GM18870 (cell line): ENCODE results near the gene SPTAN1.
"Not testable (repeated sequence)": the region's sequence is repeated elsewhere in the genome, so short reads cannot be mapped to it uniquely, and the experiment has no call there.

Experiments used
- ATAC-seq: cut with Tn5 transposase; IDR thresholded peaks from one replicate; pipeline ENCODE4 v1.9.1; 2021; ENCODE audit warnings: moderate library complexity; ENCODE audit not compliant: unreplicated experiment

The SPTAN1 gene

DNA sequence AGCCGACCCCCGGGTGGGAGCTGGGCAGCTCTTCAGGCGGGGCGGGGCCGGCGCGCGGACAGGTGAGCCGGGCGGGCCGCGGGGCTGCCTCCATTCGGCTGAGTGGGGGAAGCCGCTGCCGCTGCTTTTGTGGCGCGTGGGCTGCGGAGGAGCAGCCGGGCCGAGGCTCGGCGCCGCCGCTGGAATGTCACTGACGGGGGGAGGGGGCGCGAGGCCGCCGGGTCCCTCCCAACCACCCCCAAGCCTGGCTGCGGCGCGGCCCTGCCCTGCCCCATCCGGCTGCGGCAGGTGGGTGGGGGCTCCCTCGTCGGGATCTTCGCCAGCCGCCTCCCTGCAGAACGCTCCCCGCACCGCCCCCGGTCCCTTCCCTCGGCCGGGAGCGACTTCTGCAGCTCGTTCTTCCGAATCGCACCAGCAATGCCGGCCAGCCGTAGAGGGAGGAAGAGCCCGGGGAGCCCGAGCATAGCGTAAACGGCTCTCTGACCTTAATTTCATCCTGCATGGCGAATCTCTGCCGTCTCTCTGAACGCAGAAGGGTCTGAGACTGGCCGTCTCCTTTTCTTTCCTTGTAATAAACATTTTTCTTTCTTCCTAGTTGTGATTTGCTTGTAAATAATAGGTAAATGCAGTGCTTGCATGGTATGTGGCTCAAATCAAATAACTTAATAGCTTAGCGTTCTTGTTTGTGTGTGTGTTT lies 505 bp downstream of the SPTAN1 start:
- ATAC-seq, result peak; percentile 29

DNA sequence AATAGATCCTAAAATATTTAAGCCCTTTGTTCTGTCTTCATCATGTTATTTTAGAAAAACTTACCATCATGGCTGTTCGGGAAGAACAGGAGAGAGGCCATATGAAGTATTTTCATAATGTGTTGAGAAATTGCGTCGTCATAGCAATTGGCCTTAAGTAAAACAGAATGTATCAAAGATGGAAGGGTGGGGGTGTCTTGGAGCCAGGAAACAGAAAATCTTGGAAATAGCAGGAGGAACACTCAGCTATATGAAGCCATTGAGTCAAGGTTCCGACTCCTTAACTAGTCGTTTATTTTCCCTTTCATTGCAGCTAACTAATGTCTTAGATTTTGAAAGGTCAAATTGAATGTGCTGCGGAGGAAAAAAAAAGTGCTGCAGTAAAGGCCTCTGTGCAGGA lies 1.3 kb downstream of the SPTAN1 start:
- no peak for ATAC-seq

DNA sequence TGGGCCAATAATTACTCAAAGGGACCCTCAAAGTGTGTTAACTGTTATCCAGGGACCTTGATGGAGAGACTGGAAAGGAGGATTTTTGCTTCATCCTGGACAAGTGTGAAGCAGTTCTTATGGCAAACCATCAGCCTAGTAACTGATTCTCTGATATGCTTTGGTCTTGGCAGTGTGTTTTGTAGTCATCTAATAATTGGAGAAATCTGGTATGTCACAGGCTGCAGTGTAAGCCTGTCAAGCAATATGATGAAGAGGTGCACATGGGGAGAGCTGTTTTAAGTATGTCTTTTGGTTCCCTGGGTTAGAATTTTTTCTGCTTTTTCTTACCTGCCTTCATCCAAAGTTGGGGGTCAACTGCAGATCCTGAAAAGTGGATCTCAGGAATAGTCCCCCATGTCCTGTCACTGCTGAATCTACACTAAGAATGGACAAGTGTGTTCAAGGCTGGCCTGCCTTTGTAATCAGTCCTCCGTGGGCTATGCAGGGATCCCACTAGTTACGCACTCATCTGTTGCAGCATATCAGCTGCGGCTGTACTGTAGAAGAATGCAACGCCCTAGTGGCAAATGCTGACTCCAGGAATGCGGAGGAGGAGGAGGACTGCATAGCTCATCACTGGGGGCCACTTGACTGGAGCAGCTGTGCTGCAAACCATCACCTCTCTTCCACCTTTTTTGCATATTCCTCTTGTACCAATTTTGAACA lies 1.9 kb downstream of the SPTAN1 start:
- ATAC-seq, result no peak

- no peak for ATAC-seq
Observed at GRCh38 chr9:128555180-128555721, 2.9 kb downstream of the SPTAN1 start.

- ATAC-seq, result no peak
Observed at GRCh38 chr9:128556276-128556675, 3.9 kb downstream of the SPTAN1 start.

GRCh38 chr9:128556926-128557634 lies 4.7 kb downstream of the SPTAN1 start:
- ATAC-seq, result no peak

DNA sequence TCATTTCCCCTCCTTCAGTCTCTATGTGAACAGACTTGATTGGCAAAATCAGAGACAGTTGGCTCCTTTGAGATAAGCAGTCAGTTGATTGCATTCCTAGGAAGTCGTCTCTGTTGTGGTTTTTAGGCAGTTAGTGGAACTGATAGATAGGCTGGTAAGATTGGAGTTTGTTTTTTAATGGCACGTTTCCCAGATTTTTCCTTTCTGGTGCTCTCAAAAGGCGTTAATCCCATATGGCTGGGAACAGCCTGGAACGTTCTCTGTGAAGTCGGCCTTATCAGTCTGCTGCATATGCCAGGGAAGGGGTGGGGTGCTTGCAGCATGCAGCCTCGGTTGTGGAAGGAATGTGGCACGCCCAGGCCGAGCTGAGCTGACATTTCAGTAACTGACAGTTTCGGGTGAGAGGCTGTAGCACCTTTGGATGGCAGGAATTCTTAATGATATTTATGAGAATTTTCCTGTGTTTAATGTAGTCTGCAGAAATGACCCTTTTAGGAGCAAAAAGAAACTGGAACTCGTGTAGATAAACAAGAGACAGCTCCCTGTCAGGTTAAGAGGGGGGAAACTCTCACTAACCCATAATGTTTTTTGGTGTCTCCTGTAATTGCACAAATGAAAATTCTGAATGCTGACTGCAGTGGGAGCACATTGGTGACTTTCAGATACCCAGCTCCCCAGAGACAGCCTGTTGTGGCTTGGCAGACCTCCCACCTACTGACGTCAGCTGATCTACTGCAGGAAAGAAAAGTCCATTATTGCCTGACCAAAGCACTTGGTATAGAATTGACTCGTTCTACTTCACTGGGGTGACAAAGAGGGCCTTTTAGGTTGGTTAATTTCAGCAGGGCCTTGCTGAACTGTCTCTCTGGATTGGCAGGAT lies 6.3 kb downstream of the SPTAN1 start:
- ATAC-seq, result peak; percentile 56

- ATAC-seq, result no peak
Observed at GRCh38 chr9:128565578-128565977, 13.2 kb downstream of the SPTAN1 start.

GRCh38 chr9:128568470-128569078 lies 16.2 kb downstream of the SPTAN1 start:
- no peak for ATAC-seq

GRCh38 chr9:128575469-128575868 lies 23.1 kb downstream of the SPTAN1 start:
- ATAC-seq, result no peak

- no peak for ATAC-seq
Observed at GRCh38 chr9:128575916-128576315, 23.5 kb downstream of the SPTAN1 start.

DNA sequence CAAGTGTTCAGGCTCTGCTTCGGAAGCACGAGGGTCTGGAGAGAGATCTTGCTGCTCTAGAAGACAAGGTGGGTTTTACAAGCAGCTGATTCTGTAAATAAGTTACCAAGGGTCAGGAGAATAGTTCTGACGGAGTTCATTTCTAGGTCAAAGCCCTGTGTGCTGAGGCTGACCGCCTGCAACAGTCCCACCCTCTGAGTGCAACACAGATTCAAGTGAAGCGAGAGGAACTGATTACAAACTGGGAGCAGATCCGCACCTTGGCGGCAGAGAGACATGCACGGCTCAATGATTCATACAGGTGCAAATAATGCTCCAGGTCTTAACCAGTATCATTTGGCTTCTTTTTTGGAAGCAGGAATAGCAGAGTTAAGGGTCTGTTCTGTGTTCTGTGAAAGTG lies 24.8 kb downstream of the SPTAN1 start:
- ATAC-seq, result no peak

DNA sequence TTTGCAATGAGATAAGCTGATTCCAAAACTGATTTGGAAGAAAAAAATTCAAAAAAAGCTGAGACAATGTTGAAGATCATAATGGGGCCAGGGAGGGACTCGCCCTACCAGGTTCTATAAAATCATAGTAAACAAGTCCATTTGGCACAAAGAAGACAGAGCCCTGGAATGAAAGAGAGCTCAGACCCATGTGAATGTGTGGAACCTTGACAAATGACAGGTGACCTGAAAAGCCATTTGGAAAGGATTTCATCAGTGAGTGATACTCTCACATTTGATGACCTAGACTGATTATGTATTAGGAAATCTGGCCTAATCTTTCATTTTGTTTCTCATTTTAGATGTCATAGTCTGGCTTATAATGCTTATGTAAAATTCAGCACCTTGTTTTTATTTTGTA lies 26.8 kb downstream of the SPTAN1 start:
- ATAC-seq, result no peak

DNA sequence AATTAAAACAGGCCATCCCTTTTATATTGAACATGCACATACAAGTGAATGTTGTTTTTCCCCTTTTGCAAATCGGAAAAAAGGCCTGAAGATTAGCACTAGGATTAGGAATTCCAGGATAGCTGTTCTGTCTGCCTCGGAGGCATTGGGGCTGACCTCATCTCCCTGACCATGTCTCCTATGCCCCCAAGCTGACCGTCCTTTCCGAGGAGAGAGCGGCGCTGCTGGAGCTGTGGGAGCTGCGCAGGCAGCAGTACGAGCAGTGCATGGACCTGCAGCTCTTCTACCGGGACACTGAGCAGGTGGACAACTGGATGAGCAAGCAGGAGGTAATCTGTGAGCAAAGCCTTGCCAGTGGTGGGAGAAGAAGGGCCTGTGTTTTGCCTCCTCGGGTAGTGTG lies 28.3 kb downstream of the SPTAN1 start:
- no peak for ATAC-seq

DNA sequence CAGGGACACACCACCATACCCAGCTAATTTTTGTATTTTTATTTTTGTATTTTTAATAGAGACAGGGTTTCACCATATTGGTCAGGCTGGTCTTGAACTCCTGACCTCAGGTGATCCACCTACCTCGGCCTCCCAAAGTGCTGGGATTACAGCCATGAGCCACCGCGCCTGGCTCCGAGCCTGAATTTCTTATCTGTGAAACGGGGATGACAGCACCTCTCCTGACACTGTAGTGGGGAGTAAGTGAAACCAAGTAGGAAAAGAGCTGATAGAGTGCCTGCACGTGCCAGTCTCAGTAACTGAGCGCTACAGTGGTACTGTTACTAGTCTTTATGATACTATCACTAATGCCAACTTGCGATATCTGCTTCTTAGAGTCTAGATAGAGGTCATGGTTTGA lies 32.8 kb downstream of the SPTAN1 start:
- ATAC-seq, result not testable (repeated sequence)

GRCh38 chr9:128586934-128587333 lies 34.5 kb downstream of the SPTAN1 start:
- ATAC-seq, result not testable (repeated sequence)

DNA sequence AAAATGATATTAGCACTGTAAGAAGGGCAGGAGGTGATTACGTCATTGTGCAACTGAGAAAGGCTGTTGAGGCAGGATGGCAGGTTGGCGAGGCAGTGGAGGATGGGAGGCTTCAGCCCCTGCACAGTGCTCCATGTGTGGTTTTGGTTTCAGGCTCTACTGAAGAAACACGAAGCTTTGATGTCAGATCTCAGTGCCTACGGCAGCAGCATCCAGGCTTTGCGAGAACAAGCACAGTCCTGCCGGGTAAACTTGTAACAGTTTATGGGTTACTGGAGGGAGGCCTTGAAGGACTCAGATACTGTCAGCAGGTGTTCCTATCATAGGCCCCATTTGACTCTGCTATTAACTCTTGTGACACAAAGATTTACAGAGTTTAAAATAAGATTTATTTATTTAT lies 35.1 kb downstream of the SPTAN1 start:
- no peak for ATAC-seq

GRCh38 chr9:128588581-128589233 lies 36.3 kb downstream of the SPTAN1 start:
- no peak for ATAC-seq

GRCh38 chr9:128593039-128593438 lies 40.7 kb downstream of the SPTAN1 start:
- ATAC-seq, result no peak

- no peak for ATAC-seq
Observed at GRCh38 chr9:128593856-128594255, 41.5 kb downstream of the SPTAN1 start.
